HEK293T (cell line): ENCODE measurements around the gene GABPB2.
A peak's percentile ranks its signal among the peaks of the same experiment; 100 is the strongest.

Experiments used
- CTCF ChIA-PET: fragments of 350-600 bp; formaldehyde crosslinking; extraction: SDS; loops from one replicate; lab custom pipeline; 2021; ENCODE audit warnings: antibody characterized with exemption, inconsistent platforms; lab: Yijun Ruan, JAX
- POLR2A ChIA-PET: fragments of 350-600 bp; formaldehyde crosslinking; extraction: SDS; loops from one replicate; lab custom pipeline; 2020; ENCODE audit warnings: antibody characterized with exemption, inconsistent platforms; lab: Yijun Ruan, JAX
- DNase-seq: peaks from one replicate; pipeline ENCODE4 v3.0.0; 2012; ENCODE audit warnings: mixed read lengths; ENCODE audit errors: extremely low spot score
- ARNT ChIP-seq: fragments of 450-650 bp; IDR thresholded peaks from 2 replicates; pipeline ENCODE4 v1.6.1; 2017; ENCODE audit warnings: mild to moderate bottlenecking
- BHLHE40 ChIP-seq: fragments of 450-650 bp; IDR thresholded peaks from 2 replicates; pipeline ENCODE4 v1.6.1; 2016; ENCODE audit warnings: mild to moderate bottlenecking, moderate library complexity, borderline replicate concordance
- CTBP1 ChIP-seq: fragments of 450-650 bp; IDR thresholded peaks from 2 replicates; pipeline ENCODE4 v1.6.1; 2016; ENCODE audit warnings: borderline replicate concordance
- ELF4 ChIP-seq: fragments of 450-650 bp; IDR thresholded peaks from 2 replicates; pipeline ENCODE4 v1.6.1; 2017; ENCODE audit warnings: antibody characterized with exemption
- FOXA1 ChIP-seq: fragments of 450-650 bp; IDR thresholded peaks from 2 replicates; pipeline ENCODE4 v1.6.1; 2016; ENCODE audit warnings: mild to moderate bottlenecking
- FOXK2 ChIP-seq: fragments of 450-650 bp; IDR thresholded peaks from 2 replicates; pipeline ENCODE4 v1.6.1; 2016; ENCODE audit warnings: mild to moderate bottlenecking
- FOXM1 ChIP-seq: fragments of 450-650 bp; IDR thresholded peaks from 2 replicates; pipeline ENCODE4 v1.6.1; 2017; ENCODE audit warnings: mild to moderate bottlenecking, borderline replicate concordance
- HDGF ChIP-seq: fragments of 450-650 bp; IDR thresholded peaks from 2 replicates; pipeline ENCODE4 v1.6.1; 2017; ENCODE audit warnings: antibody characterized with exemption, borderline replicate concordance
- L3MBTL2 ChIP-seq: fragments of 450-650 bp; conservative IDR thresholded peaks from 2 replicates; pipeline ENCODE4 v1.6.1; 2016; ENCODE audit warnings: mild to moderate bottlenecking
- LEF1 ChIP-seq: fragments of 450-650 bp; IDR thresholded peaks from 2 replicates; pipeline ENCODE4 v1.6.1; 2017; ENCODE audit warnings: mild to moderate bottlenecking, borderline replicate concordance
- NFRKB ChIP-seq: fragments of 450-650 bp; IDR thresholded peaks from 2 replicates; pipeline ENCODE4 v1.6.1; 2016; ENCODE audit warnings: mild to moderate bottlenecking, moderate library complexity
- SP1 ChIP-seq: fragments of 450-650 bp; IDR thresholded peaks from 2 replicates; pipeline ENCODE4 v1.6.1; 2017
- SUZ12 ChIP-seq: fragments of 450-650 bp; IDR thresholded peaks from 2 replicates; pipeline ENCODE4 v1.6.1; 2016; ENCODE audit warnings: mild to moderate bottlenecking
- TARDBP ChIP-seq: fragments of 450-650 bp; IDR thresholded peaks from 2 replicates; pipeline ENCODE4 v1.6.1; 2016
- ZNF384 ChIP-seq: fragments of 450-650 bp; IDR thresholded peaks from 2 replicates; pipeline ENCODE4 v1.6.1; 2016
- TF ChIP-seq, protein P1 (sequence below): fragments of 450-650 bp; IDR thresholded peaks from 2 replicates; pipeline ENCODE4 v1.6.1; 2016

GABPB2 gene

DNA sequence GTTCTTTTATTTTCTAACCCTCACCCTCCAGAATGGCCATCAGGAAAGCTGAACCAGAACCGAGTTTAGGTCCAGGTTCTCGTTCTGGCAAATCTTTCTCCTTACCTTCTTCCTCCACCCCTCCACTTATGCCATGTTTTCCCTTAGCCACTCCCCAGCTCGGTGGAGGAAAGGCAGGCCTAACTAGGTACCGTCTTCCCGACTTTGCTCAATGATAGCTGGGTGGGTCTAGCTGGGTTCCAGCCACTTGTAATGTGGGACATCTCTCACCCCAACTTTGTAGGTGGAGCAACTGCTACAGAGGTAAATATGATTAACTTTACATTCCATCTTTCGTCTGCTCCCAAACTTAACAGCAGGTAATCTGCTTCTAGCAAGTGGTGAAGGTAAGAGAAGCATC is 33.5 kb upstream of the GABPB2 start:
- no peak for DNase-seq
- ChIA-PET POLR2A (interaction anchor here (1.6 kb wide), 1 partner anchor 11 kb away, joined by 4 read pairs; the partner anchor contains the start of gene C1orf56), CTCF (no interaction called here)
- TF ChIP-seq HDGF: no peak
- no peak for TF ChIP-seq ELF4
- TF ChIP-seq FOXK2: no peak
- no peak for TF ChIP-seq FOXM1
- no peak for TF ChIP-seq ARNT
- no peak for TF ChIP-seq NFRKB
- TF ChIP-seq SP1: no peak

DNA sequence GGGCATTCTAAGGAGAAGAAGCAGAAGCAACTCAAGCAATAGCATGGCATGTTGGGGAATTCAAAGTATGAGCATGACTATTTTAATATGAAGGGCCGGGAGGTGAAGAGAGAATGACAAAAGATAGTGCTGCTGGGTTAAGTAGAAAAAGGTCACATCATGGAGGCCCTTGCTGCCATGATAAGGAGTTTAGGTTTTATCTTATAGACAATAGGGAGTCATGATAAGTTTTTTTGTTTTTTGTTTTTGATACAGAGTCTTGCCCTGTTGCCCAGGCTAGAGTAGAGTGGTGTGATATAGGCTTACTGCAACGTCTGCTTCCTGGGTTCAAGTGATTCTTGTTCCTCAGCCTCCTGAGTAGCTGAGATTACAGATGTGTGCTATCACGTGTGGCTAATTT is 31.0 kb upstream of the GABPB2 start:
- ChIA-PET CTCF (no interaction called here), POLR2A (interaction anchor here (0.9 kb wide), 1 partner anchor 22 kb away, joined by 3 read pairs; no protein-coding TSS in a partner anchor)
- TF ChIP-seq NFRKB: no peak
- no peak for TF ChIP-seq CTBP1
- TF ChIP-seq FOXA1: no peak
- TF ChIP-seq BHLHE40: no peak
- no peak for TF ChIP-seq FOXM1
- TF ChIP-seq L3MBTL2: no peak
- TF ChIP-seq TARDBP: no peak
- DNase-seq: no peak

DNA sequence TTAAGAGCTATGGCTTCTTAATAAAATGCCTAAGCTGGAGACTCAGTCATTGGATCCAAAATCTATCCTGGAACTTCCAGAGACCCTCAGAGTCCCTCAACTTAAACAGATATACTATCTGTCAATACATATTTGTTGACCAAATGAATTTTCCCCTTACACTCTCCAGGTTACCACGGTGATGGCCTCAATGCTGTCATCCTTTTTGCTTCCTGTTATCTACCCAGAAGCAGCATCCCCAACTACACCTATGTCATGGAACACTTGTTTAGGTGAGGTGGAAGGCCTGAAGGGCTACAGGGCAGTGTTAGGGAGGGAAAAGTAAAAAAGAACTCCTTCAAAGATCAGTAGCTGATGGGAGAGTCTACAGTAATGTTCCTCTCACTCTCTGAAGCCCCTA is 27.4 kb upstream of the GABPB2 start:
- ChIA-PET POLR2A (interaction anchor here (0.8 to 1.3 kb wide), 2 partner anchors 9 to 14 kb away, joined by 3 to 4 read pairs; no protein-coding TSS in a partner anchor), CTCF (interaction anchor here (1.1 kb wide), 1 partner anchor 16 kb away, joined by 3 read pairs; no protein-coding TSS in a partner anchor)
- no peak for DNase-seq
- TF ChIP-seq ELF4: no peak
- no peak for TF ChIP-seq SUZ12
- TF ChIP-seq FOXM1: no peak
- no peak for TF ChIP-seq L3MBTL2
- TF ChIP-seq FOXK2: no peak
- TF ChIP-seq SP1: no peak
- TF ChIP-seq LEF1: no peak
- TF ChIP-seq TARDBP: no peak
- no peak for TF ChIP-seq NFRKB
- no peak for TF ChIP-seq CTBP1

DNA sequence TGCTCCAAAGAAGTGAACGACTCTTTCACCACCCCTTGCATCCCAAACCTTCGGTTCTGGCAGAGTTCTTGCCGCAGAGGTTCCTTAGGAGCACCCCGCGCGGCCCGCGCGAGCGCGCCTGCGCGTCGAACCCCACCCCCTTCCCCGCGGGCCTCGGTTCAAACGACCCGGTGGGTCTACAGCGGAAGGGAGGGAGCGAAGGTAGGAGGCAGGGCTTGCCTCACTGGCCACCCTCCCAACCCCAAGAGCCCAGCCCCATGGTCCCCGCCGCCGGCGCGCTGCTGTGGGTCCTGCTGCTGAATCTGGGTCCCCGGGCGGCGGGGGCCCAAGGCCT is 23.0 kb upstream of the GABPB2 start, which contains the start of gene C1orf56:
Gene C1orf56, plus strand, starts transcription at position 161 of the 334 bp plus-strand sequence. Its CDS starts 97 bp downstream, at position 258.
- ChIA-PET CTCF (interaction anchor here (0.8 to 1.0 kb wide), 2 partner anchors 50 to 108 kb away, joined by 3 read pairs; no protein-coding TSS in a partner anchor), POLR2A (interaction anchor here (1.0 to 6.4 kb wide), 6 partner anchors 9 to 41 kb away, joined by 3 to 53 read pairs (median 4); partner anchors contain the start of genes BNIPL, CDC42SE1, GABPB2 and MLLT11)
- DNase-seq: peak; percentile 85
- TF ChIP-seq HDGF (no peak), SP1 (no peak), ELF4 (no peak), FOXK2 (no peak), CTBP1 (no peak), ARNT (no peak), TARDBP (no peak), ZNF384 (no peak)
- TF ChIP-seq, protein P1, sequence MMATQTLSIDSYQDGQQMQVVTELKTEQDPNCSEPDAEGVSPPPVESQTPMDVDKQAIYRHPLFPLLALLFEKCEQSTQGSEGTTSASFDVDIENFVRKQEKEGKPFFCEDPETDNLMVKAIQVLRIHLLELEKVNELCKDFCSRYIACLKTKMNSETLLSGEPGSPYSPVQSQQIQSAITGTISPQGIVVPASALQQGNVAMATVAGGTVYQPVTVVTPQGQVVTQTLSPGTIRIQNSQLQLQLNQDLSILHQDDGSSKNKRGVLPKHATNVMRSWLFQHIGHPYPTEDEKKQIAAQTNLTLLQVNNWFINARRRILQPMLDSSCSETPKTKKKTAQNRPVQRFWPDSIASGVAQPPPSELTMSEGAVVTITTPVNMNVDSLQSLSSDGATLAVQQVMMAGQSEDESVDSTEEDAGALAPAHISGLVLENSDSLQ: no peak

DNA sequence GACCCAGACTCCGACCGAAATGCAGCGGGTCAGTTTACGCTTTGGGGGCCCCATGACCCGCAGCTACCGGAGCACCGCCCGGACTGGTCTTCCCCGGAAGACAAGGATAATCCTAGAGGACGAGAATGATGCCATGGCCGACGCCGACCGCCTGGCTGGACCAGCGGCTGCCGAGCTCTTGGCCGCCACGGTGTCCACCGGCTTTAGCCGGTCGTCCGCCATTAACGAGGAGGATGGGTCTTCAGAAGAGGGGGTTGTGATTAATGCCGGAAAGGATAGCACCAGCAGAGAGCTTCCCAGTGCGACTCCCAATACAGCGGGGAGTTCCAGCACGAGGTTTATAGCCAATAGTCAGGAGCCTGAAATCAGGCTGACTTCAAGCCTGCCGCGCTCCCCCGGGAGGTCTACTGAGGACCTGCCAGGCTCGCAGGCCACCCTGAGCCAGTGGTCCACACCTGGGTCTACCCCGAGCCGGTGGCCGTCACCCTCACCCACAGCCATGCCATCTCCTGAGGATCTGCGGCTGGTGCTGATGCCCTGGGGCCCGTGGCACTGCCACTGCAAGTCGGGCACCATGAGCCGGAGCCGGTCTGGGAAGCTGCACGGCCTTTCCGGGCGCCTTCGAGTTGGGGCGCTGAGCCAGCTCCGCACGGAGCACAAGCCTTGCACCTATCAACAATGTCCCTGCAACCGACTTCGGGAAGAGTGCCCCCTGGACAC is 22.5 kb upstream of the GABPB2 start:
- DNase-seq: peak; percentile 86
- TF ChIP-seq BHLHE40 (no peak), FOXM1 (no peak), L3MBTL2 (peak; percentile 94)
- ChIA-PET POLR2A (interaction anchor here (1.0 to 6.4 kb wide), 6 partner anchors 10 to 42 kb away, joined by 3 to 53 read pairs (median 4); partner anchors contain the start of genes BNIPL, CDC42SE1, GABPB2 and MLLT11), CTCF (interaction anchor here (0.5 to 1.0 kb wide), 4 partner anchors 13 to 70 kb away, joined by 3 to 5 read pairs (median 4); no protein-coding TSS in a partner anchor)

DNA sequence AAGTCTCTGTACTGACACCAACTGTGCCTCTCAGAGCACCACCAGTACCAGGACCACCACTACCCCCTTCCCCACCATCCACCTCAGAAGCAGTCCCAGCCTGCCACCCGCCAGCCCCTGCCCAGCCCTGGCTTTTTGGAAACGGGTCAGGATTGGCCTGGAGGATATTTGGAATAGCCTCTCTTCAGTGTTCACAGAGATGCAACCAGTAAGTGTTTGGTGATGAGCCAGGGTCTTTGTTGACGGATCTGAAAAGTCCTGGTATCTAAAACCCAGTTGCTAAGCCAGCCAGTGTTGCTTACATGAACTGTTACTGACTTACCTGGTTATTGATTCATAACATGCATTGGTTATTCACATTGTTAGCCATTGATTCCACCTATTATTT is 21.9 kb upstream of the GABPB2 start:
- DNase-seq: no peak
- peak; percentile 90; the same call in 1 of the 2 replicates for TF ChIP-seq HDGF
- no peak for TF ChIP-seq ZNF384
- CTCF ChIA-PET: interaction anchor here (0.6 to 0.7 kb wide), 2 partner anchors 14 kb away, joined by 3 to 4 read pairs; no protein-coding TSS in a partner anchor
- POLR2A ChIA-PET: interaction anchor here (1.0 to 6.4 kb wide), 4 partner anchors 12 to 42 kb away, joined by 3 to 53 read pairs (median 4); partner anchors contain the start of genes BNIPL, CDC42SE1 and MLLT11

DNA sequence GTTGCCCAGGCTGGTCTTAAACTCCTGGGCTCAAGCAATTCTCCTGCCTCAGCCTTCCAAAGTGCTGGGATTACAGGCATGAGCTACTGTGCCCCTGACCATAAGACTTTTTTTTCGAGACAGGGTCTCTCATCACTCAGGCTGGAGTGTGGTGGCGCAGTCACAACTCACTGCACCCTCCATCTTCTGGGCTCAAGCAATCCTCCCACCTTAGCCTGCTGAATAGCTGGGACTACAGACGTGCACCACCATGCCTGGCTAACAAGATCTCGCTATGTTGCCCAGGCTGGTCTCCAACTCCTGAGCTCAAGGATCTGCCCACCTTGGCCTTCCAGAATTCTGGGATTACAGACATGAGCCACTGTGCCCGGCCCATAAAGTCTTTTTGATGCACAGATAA is 21.1 kb upstream of the GABPB2 start:
- POLR2A ChIA-PET: interaction anchor here (1.3 to 6.4 kb wide), 3 partner anchors 11 to 22 kb away, joined by 3 to 53 read pairs (median 7); partner anchors contain the start of genes CDC42SE1, GABPB2 and MLLT11
- CTCF ChIA-PET: interaction anchor here (0.8 kb wide), 1 partner anchor 23 kb away, joined by 3 read pairs; no protein-coding TSS in a partner anchor

More for the DNA sequence above, 21.1 kb upstream of the GABPB2 start:
- TF ChIP-seq ZNF384 (no peak), ELF4 (no peak), TARDBP (no peak), FOXA1 (no peak), BHLHE40 (no peak), L3MBTL2 (no peak), CTBP1 (no peak), ARNT (no peak), SUZ12 (no peak), FOXK2 (no peak), HDGF (no peak), FOXM1 (no peak), SP1 (no peak), LEF1 (no peak), NFRKB (no peak)
- TF ChIP-seq, protein P1: no peak
- DNase-seq: no peak
